ENCODE results near the gene TNNI3.
"Not testable (repeated sequence)": the region's sequence is repeated elsewhere in the genome, so short reads cannot be mapped to it uniquely, and the experiment has no call there.

Gene TNNI3

GRCh38 chr19:55173186-55173713, 15.7 kb upstream of the TNNI3 start:
- DNase-seq (ENCODE audit: low spot score): no peak

DNA sequence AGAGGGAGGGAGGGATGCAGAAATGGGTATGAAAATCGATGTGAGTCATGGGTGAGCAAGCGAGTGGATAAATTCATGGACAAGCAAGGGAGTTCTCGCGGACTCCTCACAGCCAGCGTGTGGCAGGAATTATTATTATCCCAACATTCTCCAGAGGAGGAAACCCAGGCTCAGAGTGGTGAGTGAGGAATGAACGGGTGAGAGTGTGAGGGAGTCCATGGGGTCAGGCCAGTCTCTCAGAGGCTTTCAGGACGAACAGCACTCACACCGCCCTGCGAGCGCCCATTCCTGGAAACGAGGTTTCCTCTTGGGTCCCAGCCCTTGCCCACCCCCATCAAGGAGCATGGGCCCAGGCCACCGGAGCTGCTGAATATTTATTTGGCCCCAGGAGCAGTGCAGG, 15.2 kb upstream of the TNNI3 start:
- no peak for DNase-seq (ENCODE audit: low spot score)

DNA sequence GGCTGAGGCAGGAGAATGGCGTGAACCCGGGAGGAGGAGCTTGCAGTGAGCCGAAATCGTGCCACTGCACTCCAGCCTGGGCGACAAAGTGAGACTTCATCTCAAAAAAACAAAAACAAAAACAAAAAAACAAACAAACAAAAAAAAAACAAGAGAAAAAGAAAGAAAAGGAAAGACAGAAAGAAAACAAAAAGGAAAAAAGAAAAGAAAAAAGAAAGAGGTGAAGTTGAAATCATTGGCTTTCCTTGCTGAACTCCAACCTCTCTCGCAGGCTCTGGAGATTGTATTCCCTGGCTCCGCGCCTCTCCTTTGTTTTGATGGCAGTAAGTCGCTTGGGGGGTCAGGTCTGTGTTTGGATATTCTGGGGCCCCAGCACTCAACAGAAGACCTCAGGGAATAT, 14.8 kb upstream of the TNNI3 start:
- not testable (repeated sequence) for DNase-seq (ENCODE audit: low spot score)

DNA sequence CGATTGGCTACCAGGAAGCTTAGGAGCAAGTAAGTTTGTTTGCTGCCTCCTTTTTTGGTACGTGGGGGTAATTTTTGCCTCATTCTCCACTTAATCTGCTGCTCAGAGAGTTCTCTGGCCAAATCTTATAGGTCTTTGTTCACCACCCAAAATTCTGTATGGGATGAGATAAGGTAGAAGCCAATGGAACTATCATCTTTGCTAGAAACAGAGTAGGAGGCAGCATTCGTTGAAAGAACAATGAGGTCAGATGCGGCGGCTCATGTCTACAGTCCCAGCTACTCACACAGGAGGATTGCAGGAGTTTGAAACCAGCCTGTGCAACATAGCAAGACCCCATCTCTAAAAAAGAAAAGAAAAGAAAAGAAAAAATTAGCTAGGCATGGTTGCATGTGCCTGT, 13.9 kb upstream of the TNNI3 start:
- DNase-seq (ENCODE audit: low spot score): no peak

- no peak for DNase-seq (ENCODE audit: low spot score)
Measured at GRCh38 chr19:55169136-55169535, 11.6 kb upstream of the TNNI3 start.

DNA sequence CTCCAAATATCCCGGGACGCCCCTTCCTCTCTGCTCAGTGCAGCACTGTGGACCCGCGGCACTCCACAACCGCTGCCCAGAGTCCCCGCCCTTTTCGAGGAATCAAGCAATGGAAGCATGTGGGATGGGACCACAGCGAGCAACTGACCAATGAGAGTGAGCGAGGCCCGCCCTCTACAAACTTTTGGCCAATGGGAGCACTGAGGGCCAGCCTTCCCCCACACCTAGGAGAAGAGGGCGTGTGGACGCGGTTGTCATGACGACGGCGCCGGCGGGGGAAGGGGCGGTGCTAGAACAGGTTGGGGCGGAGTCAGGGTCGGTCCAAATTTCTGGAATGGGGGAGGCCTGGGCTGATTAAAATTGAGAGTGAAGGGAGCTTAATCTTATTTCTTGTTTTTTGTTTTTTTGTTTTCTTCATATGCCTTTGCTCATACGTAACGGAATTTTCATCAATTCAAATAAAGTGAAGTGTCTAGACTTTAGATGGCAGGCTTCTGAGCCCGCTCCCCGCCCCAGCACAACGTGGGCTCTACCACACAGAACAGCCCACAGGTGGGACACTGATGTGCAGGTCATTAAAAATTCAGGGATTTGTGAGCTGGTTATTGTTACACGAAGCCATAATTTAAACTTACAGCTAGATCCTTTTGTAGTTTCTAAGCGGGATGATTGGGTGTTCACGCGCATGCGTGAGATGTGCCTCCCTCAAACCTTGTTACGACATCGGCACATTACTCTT, 9.2 kb upstream of the TNNI3 start, which contains the start of gene DNAAF3:
DNAAF3 (minus strand) TSS at position 84 of the 739 bp plus-strand sequence. CDS start 200 bp downstream, outside the sequence.
- DNase-seq (ENCODE audit: low spot score): peak; percentile 100

DNA sequence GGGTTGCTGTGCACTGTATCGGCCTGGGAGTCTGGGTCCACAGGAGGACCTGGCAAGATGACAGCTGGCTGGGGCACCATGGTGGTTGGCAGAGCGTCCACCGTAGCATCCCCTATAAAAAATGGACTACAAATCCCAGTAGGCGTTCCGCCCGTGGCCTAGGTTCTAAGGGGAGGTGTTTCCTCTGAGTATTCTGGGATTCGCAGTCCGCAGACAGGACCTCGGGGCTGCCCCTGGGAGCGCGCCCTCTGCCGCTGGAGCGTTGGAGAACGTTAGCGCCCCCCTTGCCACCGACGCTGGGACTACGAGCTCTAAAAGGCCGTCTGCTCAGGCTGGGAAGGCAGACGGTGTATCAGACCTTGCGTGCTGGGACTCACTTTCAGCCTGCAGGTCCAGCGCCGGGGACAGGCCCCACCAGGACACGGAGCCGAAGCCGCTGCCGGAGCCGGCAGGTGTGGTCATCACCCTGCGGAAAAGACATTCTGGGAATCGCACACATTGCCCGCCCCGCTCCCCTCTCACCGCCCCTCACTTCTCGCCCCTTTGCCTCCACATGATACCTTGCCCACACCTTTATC, 8.5 kb upstream of the TNNI3 start:
- DNase-seq (ENCODE audit: low spot score): peak; percentile 95

DNA sequence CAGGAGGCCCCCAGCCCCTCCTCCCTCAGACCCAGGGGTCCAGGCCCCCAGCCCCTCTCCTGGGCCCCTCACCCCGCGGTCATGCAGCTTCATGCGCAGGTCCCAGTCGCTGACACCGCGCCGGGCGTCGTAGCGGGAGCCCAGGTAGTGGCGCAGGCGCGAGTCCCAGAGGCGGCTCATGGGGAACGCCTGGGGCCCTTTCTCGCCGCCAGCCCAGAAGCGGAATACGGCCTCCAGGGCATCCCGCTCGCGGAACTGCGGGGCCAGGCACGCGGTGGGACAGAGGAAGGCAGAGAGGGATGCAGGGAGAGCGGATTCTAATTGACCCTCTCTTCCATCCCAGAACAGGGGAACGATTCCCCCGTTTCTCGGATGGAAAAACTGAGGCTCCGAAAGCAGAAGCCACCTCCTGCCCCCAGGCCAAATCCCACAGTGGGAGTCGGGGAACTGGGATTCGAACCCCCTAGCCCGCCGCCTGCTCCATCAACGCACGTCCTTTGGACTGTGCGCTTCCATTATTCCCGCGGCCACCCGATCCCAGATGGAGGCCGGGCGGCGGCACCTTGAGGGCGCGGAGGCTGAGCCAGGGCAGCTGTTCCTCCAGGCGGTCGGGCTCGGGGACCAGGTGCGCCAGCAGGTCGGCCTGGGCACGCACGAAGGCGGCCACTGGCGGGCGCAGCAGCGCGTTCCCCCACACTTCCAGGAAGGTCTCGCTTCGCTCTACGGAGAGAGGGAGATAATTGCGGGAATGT, 4.2 kb upstream of the TNNI3 start:
- no peak for DNase-seq (ENCODE audit: low spot score)

DNA sequence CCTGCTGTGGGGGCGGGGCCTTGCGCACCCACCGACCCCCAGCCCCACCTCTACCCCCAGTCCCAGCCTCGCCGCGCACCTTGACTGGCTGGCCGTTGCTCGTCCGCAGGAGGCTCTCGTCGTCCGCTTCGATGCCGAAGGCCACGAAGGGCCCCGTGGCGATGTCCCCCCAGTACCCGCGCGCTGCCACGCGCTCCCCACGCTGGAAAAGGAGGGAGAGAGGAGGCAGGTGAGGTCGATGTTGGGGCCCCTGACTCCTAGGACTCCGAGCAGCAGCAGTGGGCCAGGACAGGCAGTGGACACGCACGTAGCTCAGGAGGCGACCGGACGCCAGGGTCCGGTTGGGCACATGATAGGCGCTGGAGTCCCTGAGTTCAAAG, 3.4 kb upstream of the TNNI3 start:
- no peak for DNase-seq (ENCODE audit: low spot score)

DNA sequence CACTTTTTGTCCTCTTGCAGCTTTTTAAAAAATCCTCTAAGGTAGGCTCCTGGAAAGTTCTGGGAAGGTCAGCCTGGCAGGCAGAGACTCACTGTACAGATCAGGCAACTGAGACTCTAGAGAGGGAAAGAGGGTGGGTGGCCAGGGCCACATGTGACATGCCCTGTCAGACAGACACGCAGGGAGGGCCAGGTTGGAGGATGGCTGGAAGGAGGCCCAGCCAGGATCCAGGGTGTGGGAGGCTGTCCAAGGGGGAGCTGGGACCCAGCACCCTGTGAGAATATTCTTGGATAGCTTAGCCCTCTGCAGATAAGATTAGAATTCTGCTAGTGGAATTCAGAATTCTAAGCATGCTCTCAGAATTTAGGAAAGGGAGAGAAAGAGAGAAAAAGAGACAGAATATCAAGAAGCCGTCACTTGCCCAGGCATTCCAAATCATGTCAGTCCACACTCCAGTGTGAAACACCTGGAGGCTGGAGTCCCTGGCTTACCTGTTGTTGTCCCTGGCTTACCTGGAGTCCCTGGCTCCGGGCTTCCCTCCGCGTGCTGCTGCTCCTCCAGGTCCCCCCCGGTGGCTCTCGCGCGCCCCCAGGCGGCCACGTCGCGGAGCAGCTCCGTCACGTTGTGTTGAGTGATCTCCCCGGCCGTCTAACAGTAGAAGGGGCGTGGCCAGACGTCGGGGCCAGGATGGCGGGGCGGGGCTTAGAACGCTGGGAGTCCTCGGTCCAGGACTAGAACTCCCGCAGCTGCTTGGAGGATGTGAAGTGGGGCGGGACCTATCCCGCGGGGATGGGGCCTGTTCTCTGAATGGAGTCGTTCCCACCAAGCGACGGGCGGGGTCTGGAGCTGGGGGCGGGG, 2.8 kb upstream of the TNNI3 start:
- peak; percentile 99 for DNase-seq (ENCODE audit: low spot score)

DNA sequence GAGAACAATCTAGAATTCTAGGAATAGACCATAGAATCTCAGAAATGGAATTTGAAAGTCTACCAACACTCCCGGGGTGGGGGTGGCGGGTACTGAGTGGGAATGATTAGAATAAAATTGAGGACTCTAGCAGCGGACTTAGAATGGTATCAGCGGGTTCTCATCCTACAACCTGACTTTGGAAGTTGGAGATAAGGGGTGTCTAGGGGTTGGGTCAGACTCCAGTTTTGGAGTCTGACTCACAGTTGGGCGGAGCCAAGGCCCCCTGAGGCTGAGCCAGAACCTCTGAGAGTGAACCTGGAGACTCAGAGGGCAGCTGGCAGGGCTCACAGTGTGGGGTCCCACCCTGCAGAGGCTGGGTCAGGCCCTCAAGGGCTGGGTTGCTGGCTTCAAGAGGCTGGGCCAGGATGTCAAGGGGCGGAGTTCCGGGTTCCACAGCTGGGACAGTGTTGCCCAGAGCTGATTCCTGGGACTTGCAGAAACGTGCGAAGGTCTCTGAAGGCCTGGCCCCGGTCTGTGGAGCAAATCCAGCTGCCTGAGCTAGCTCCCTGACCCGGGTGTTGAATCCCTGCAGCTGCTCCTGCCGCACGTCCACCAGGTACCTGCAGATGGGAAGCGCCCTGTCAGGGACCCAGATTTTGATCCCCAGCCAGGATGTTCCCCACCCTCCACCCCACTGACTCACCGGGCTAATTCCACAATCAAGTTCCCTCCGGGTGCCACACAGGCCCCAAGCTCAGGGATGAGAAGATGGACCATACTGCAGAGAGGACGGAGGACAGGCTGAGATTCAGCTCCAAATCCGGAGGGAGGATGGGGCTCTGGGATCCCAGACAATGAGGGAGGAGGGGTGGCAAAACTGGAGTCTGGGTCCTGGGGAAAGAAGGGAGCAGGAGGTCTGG, 1.6 kb upstream of the TNNI3 start:
- no peak for DNase-seq (ENCODE audit: low spot score)

DNA sequence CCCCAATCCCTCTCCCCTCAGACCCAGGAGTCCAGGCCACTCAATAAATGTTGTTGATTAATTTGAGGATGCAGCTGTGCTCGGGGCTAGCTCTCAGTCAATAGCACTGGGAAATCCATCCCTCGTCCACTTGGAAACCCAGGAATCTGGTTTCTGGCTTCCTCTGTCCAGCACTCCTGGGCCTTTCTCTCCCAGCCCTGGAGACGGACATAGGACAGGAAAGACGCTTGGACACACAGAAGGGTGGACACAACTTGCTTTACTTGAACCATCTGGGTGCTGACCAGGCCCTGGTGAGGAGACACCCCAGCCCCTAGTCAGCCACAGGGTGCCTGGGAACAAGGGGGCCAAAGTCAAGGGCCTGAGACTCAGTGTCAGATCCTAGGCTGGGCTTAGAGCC, 891 bp upstream of the TNNI3 start:
- no peak for DNase-seq (ENCODE audit: low spot score)

- DNase-seq (ENCODE audit: low spot score): no peak
Measured at GRCh38 chr19:55156202-55157063, 1.1 kb downstream of the TNNI3 start.

- DNase-seq (ENCODE audit: low spot score): not testable (repeated sequence)
Measured at GRCh38 chr19:55155784-55156183, 1.7 kb downstream of the TNNI3 start.

DNA sequence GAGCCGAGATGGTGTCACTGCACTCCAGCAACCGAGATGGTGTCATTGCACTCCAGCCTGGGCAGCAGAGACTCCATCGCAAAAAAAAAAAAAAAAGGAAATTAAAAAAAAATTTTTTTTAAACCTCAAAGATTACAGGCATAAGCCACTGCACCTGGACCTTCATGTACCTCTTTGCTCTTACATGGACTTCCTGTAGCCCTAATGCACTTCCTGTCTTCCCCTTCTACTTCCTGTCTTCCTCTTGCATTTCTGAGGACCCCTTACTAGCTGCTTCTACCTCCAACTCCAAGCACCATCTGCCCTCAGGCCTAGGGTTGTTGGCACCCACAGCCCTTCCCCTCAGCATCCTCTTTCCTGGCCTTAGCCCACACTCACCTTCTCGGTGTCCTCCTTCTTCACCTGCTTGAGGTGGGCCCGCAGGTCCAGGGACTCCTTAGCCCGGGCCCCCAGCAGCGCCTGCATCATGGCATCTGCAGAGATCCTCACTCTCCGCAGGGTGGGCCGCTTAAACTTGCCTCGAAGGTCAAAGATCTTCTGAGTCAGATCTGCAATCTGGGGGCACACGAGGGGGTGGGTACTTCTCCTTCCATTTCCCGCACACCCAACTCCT, 3.8 kb downstream of the TNNI3 start:
- no peak for DNase-seq (ENCODE audit: low spot score)

DNA sequence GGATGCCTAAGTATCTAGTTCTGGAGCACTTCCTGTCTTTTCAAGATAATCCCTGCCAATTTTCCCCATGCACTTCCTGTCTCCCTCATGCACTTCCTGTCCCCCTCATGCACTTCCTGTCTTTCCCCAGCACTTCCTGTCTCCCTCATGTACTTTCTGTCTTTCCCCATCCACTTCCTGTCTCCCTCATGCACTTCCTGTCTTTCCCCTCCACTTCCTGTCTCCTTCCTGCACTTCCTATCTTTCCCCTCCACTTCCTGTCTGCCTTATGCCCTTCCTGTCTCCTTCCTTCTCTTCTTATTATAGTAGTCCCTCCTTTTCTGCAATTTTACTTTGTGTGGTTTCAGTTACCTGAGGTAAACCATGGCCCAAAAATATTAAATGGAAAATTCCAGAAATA, 5.5 kb downstream of the TNNI3 start:
- DNase-seq (ENCODE audit: low spot score): no peak

- no peak for DNase-seq (ENCODE audit: low spot score)
Measured at GRCh38 chr19:55149078-55150003, 8.2 kb downstream of the TNNI3 start, which contains the start of gene TNNT1. TNNT1 (minus strand) TSS chr19:55149206; CDS start chr19:55147157, 2,049 bp downstream.

- no peak for DNase-seq (ENCODE audit: low spot score)
Measured at GRCh38 chr19:55147545-55148251, 9.8 kb downstream of the TNNI3 start.
